Hepatic stellate cell (primary cell): ENCODE data around the gene MRPL12.

Experiments
- DNase-seq: peaks from one replicate; pipeline ENCODE4 v3.0.0; 2011; ENCODE audit warnings: low spot score

The MRPL12 gene

DNA sequence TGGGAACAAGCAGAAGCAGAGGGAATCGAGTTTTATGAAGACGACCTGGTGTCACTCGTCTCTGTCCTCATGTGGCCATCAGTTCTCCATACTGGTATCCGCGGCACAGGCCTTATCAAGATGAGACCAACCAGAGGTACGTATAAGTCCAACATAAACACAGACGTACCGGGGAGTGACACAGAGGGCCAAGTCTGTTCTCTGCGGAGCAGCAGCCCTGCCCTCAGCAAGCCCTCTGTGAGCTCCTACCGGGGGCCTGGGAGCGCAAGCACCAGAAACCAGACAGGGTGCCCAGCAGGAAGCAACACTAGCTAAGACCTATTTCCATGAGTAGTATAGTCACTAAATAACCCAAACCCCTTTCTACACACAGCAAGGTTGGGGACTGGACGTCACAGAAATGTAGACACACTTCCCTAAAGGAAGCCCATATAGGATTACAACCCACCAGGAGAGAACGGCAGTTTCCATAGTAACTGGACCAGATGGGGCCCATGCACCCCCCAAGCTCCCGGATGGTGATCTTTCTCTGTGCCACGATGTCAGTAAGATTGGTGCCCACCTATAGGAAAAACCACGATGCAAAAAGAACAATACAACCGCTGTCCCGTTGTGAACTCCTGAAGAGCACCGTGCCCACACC lies 20.5 kb upstream of the MRPL12 start:
- DNase-seq: no peak

DNA sequence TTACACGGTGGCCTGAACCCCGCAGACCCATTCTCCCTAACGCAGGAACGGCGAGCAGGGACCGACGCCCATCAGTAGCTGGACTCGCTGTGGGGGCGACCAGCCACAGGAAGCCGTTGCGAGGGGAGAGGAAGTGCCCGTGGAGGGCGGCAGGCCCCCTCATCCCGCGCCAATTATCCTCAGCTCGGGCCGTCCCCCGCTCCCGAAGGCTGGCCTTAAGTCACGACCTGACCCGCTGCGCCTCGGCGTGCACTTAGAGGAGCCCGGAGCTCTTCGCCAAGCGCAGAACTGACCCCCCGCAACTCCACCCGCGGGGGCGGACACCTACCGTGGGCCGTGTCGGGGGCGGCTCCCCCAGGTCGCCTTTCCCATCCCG lies 20.0 kb upstream of the MRPL12 start:
- peak; percentile 48 for DNase-seq

- DNase-seq: peak; percentile 100
Measured at GRCh38 chr17:81683584-81684441, 19.4 kb upstream of the MRPL12 start, which contains the start of the genes ARL16 and HGS. TSS of gene ARL16 (minus strand) at chr17:81683797. CDS start at chr17:81683753, 44 bp downstream. TSS of gene HGS (plus strand) at chr17:81684011. CDS start at chr17:81684067, 56 bp downstream.

DNA sequence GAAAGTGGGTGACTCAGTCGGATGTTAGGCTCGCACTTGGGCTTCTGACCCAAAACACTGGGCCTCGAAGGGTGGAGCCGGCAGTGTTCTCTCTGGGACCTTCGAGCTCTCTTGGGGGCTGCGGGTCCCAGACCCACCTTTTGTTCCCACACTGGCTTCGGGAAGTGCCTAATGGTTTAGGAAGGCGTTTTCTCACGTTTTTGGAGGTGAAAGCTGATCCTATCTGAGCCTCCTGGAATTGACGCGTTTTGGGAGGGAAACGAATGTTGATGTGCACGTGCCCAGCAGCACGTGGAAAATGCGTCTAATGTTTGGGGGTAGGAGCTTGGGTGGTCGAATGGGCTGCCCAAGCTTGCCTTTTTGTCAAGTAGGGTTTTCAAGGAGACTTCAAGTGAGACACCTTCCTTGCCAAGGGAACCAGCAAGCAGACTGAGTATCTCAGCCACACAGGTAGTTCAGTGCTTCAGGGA lies 18.7 kb upstream of the MRPL12 start:
- peak; percentile 94 for DNase-seq

- peak; percentile 74 for DNase-seq
Measured at GRCh38 chr17:81685108-81685507, 18.1 kb upstream of the MRPL12 start.

GRCh38 chr17:81686614-81687013 lies 16.6 kb upstream of the MRPL12 start:
- no peak for DNase-seq

DNA sequence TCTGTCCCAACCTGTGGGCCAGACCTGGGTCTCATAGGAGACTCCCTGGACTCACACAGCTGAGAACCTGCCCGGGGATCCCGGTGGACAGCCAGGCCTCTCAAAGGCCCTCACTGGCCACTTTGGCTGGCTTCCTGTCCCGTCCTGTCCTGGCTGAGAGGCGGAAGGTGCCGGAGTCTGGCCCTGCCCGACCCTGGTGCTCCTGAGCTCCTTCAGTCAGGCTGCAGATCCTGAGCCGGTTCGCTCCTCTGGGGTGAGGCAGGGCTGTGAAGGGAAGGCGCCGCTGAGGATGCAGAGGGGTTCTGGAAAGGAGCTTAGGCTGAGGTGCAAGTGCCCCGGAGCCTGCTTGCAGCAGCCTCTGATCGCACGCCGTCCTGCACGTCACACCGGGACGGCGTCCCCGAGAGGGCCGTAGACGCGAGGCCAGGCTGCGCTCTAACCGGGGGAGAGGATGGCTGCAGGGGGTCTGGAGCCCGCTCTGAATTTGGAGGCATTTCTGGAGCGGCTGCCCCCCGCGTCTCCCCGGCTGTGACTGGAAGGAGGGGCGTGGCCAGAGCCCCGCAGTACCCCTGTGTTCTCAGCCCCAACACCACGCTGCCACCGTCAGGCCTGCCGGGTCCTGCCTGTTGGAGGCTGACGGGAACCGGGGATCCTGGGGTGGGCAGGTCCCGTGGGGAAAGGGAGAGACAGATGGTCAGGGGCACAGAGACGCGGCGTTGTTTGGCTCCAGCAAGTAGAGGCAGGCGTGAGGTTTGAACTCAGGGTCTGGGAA lies 15.2 kb upstream of the MRPL12 start:
- DNase-seq: no peak

GRCh38 chr17:81688616-81689015 lies 14.6 kb upstream of the MRPL12 start:
- DNase-seq: no peak

DNA sequence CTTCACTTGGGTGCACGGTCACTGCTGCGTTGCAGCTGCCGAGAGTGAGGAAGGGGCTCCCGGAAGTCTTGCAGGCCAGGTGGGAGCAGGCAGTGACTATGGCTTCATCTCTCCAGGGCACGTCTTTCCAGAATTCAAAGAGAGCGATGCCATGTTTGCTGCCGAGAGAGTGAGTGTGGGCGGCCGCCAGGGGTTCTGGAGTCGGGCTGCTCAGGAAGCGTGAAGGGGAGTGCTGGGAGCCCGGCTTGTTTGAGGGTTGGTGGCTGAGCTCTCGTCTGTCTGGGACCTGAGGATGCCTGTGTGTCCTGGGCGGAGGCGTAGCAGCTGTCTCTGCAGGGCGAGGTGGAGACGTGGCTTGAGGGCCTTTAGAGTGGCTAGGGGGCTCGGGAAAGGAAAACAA lies 13.1 kb upstream of the MRPL12 start:
- no peak for DNase-seq

DNA sequence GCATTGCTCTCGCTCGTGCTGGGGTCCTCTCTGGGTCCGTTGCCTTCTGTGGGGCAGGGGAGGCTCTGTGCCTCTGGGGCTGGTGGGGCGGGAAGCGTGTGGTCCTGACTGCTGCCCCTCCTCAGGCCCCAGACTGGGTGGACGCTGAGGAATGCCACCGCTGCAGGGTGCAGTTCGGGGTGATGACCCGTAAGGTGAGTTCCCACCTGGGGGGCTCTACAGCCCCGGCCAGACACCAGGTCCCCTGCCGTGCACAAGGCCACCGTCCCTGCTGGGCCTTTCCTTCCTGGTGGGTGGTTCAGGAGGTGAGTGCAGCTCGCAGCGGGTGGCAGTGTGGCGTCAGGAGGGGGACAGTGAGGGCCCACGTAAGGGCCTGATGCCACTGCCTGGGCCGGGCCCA lies 12.6 kb upstream of the MRPL12 start:
- no peak for DNase-seq

DNA sequence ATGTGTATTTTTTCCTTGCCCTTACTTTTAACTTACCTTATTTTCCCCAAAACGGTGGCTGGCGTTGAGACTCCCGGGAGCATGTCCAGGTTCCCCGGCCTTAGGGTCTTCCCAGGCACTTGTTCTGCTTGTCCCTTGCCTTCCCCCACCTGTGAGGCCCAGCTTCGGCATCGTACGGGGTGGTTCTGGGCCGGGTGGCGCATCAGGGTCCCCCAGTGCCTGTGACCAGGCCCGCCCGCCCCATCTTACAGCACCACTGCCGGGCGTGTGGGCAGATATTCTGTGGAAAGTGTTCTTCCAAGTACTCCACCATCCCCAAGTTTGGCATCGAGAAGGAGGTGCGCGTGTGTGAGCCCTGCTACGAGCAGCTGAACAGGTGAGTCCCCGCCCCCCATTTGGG lies 12.0 kb upstream of the MRPL12 start:
- no peak for DNase-seq

- DNase-seq: no peak
Measured at GRCh38 chr17:81691608-81692007, 11.6 kb upstream of the MRPL12 start.

DNA sequence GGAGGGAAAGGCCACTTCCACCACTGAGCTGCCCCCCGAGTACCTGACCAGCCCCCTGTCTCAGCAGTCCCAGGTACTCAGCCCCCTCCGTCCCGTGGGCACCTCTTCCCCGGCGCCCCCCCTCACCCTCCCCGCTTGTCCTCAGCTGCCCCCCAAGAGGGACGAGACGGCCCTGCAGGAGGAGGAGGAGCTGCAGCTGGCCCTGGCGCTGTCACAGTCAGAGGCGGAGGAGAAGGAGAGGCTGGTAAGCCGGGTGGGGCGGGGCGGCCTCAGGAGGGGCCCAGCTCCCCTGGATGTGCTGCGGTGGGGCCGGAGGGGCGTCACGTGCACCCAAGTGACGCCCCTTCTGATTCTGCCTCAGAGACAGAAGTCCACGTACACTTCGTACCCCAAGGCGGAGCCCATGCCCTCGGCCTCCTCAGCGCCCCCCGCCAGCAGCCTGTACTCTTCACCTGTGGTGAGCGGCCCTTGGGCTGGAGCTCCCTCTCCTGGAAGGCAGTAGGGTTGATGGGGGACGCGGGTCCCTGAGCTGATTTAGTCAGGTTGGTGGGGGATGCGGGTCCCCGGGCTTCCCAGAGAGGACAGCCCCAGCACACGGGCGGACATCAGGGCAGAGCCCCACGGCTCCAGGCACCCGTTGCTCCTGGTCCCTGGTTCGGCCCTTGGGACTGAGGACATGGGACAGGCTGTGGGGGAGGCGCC lies 9.5 kb upstream of the MRPL12 start:
- DNase-seq: no peak

GRCh38 chr17:81694810-81695209 lies 8.4 kb upstream of the MRPL12 start:
- DNase-seq: no peak

DNA sequence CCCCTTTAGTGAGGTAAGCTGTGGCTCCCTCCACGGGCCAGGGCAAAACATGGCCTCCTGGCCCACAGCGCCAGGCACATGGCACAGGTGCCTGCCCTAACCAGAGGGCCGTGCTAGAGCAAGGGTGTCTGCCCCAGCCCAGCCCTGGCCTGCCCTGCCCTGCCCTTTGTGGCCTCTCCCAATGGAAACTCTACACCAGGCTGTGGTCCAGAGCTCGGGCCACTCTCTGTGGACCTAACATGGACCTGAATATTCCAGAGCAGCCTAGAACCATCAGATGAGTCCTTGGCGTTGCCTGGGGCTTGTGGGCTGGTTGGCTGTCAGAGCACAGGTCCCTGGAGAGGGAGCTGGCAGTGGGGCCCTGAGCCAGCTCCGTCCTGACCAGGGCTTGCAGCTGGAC lies 8.0 kb upstream of the MRPL12 start:
- DNase-seq: no peak

DNA sequence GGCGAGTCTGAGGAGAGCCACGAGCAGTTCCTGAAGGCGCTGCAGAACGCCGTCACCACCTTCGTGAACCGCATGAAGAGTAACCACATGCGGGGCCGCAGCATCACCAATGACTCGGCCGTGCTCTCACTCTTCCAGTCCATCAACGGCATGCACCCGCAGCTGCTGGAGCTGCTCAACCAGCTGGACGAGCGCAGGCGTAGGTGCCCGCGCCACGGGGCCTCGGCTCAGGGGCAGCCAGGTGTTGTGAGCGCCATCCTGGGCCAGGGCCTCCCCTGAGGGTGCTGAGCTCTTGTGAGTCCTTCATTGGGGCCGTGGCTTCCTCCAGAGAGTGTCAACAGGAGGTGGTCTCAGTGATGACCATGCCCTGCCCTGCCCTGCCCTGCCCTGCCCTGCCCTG lies 7.4 kb upstream of the MRPL12 start:
- no peak for DNase-seq

DNA sequence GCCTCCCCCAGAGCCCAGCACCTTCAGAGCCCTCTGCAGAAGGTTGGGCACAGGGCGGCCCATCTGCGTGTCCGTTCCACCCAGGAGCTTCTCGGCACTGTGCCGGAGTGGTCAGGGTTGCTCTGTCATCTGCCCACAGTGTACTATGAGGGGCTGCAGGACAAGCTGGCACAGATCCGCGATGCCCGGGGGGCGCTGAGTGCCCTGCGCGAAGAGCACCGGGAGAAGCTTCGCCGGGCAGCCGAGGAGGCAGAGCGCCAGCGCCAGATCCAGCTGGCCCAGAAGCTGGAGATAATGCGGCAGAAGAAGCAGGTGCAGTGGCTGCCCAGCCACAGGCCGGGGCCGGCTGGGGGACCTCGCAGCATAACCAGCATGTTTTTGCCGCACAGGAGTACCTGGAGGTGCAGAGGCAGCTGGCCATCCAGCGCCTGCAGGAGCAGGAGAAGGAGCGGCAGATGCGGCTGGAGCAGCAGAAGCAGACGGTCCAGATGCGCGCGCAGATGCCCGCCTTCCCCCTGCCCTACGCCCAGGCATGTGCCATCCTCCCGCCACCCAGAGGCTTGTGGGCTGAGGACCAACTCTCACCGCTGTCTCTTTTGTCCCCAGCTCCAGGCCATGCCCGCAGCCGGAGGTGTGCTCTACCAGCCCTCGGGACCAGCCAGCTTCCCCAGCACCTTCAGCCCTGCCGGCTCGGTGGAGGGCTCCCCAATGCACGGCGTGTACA lies 6.8 kb upstream of the MRPL12 start:
- DNase-seq: no peak

GRCh38 chr17:81697261-81698044 lies 5.7 kb upstream of the MRPL12 start:
- DNase-seq: no peak

- DNase-seq: no peak
Measured at GRCh38 chr17:81700353-81701287, 2.5 kb upstream of the MRPL12 start.
